ENCODE measurements around the gene BHLHA15.

BHLHA15 gene

GRCh38 chr7:98254516-98254915, 43.3 kb downstream of the BHLHA15 start:
- ChIA-PET POLR2A (interaction anchor here (0.7 kb wide), 1 partner anchor 9 kb away, joined by 3 read pairs; no protein-coding TSS in a partner anchor), CTCF (interaction anchor here (0.6 kb wide), 2 partner anchors 432 to 462 kb away, joined by 3 read pairs; no protein-coding TSS in a partner anchor)
- Histone ChIP-seq H3K4me3 (ENCODE audit: low read depth, low read length) (no peak overlapping the region), H3K4me1 (ENCODE audit: control insufficient read depth, insufficient read depth, low read length) (peaks cover 2% of the 10 kb centered on the region; the same call in 1 of the 2 replicates), H3K9me3 (ENCODE audit: control insufficient read depth, insufficient read depth, low read depth, low read length) (no peaks in the 10 kb centered on the region), H3K27ac (ENCODE audit: extremely low read depth, low read depth, low read length) (no peak overlapping the region), H3K36me3 (ENCODE audit: control insufficient read depth in 2 of 2, insufficient read depth in 1 of 2, low read length in 2 of 2) (peaks cover 0 to 14% of the 10 kb centered on the region in 2 experiments)
- TF ChIP-seq YY2 (tag by site-specific recombination; IDR thresholded peaks at IDR 0.05): no peak
- no peak for TF ChIP-seq ZBTB10 (tag by site-specific recombination; IDR thresholded peaks at IDR 0.05)
- no peak for TF ChIP-seq ZNF248 (tag by site-specific recombination; IDR thresholded peaks at IDR 0.05)
- TF ChIP-seq ZNF555 (tag by site-specific recombination; conservative IDR thresholded peaks at IDR 0.05): no peak
- TF ChIP-seq ZNF416 (tag by site-specific recombination; IDR thresholded peaks at IDR 0.05): no peak
- TF ChIP-seq, protein P1, sequence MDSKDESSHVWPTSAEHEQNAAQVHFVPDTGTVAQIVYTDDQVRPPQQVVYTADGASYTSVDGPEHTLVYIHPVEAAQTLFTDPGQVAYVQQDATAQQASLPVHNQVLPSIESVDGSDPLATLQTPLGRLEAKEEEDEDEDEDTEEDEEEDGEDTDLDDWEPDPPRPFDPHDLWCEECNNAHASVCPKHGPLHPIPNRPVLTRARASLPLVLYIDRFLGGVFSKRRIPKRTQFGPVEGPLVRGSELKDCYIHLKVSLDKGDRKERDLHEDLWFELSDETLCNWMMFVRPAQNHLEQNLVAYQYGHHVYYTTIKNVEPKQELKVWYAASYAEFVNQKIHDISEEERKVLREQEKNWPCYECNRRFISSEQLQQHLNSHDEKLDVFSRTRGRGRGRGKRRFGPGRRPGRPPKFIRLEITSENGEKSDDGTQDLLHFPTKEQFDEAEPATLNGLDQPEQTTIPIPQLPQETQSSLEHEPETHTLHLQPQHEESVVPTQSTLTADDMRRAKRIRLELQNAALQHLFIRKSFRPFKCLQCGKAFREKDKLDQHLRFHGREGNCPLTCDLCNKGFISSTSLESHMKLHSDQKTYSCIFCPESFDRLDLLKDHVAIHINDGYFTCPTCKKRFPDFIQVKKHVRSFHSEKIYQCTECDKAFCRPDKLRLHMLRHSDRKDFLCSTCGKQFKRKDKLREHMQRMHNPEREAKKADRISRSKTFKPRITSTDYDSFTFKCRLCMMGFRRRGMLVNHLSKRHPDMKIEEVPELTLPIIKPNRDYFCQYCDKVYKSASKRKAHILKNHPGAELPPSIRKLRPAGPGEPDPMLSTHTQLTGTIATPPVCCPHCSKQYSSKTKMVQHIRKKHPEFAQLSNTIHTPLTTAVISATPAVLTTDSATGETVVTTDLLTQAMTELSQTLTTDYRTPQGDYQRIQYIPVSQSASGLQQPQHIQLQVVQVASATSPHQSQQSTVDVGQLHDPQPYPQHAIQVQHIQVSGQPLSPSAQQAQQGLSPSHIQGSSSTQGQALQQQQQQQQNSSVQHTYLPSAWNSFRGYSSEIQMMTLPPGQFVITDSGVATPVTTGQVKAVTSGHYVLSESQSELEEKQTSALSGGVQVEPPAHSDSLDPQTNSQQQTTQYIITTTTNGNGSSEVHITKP (tag by site-specific recombination; IDR thresholded peaks at IDR 0.05): no peak
- no peak for TF ChIP-seq SALL2 (tag by site-specific recombination; IDR thresholded peaks at IDR 0.05; ENCODE audit: borderline replicate concordance)
- TF ChIP-seq ZNF677 (tag by site-specific recombination; IDR thresholded peaks at IDR 0.05): no peak
- no peak for TF ChIP-seq ZBTB44 (tag by site-specific recombination; IDR thresholded peaks at IDR 0.05)
- TF ChIP-seq KLF17 (tag by site-specific recombination; IDR thresholded peaks at IDR 0.05): no peak
- no peak for TF ChIP-seq ZNF274 (IDR thresholded peaks at IDR 0.05; ENCODE audit: low read length)
- no peak for TF ChIP-seq ZNF274 (tag by site-specific recombination; IDR thresholded peaks at IDR 0.05; ENCODE audit: borderline replicate concordance)
- TF ChIP-seq REST (tag by site-specific recombination; IDR thresholded peaks at IDR 0.05): no peak
- no peak for TF ChIP-seq ZSCAN18 (tag by site-specific recombination; IDR thresholded peaks at IDR 0.05)
- TF ChIP-seq ZNF621 (tag by site-specific recombination; IDR thresholded peaks at IDR 0.05): no peak

Measured in HEK293 (cell line).